Fibroblast of the aortic adventitia (primary cell): ENCODE results near the gene SIRT3. TPM values are rescaled to one million over a fixed set of nuclear protein-coding genes. Genes with fewer than 3 reads are reported as not detected.

Experiments
- DNase-seq: peaks from one replicate; pipeline ENCODE4 v3.0.0-alpha.2; 2010; ENCODE audit warnings: low read depth
- H3K4me3 ChIP-seq: 2 replicates; pipeline ENCODE4 v1.5.1; 2011; ENCODE audit warnings: low read depth, mild to moderate bottlenecking, control low read depth, low read length, moderate library complexity
- total RNA-seq: library from RNA; depleted of rRNA; stranded (reverse); fragments of >200 nt; gene quantifications from 2 replicates; pipeline ENCODE4 v1.2.3, GENCODE V29; 2012; ENCODE audit warnings: low replicate concordance
- TF ChIP-seq, protein P1 (sequence below): IDR thresholded peaks from 2 replicates; pipeline ENCODE4 v1.5.1; 2011; ENCODE audit warnings: mild to moderate bottlenecking, low read length, control low read depth, inconsistent platforms; ENCODE audit not compliant: insufficient read depth

Gene SIRT3
- total RNA-seq, 1 donor: 8.2 TPM

DNA sequence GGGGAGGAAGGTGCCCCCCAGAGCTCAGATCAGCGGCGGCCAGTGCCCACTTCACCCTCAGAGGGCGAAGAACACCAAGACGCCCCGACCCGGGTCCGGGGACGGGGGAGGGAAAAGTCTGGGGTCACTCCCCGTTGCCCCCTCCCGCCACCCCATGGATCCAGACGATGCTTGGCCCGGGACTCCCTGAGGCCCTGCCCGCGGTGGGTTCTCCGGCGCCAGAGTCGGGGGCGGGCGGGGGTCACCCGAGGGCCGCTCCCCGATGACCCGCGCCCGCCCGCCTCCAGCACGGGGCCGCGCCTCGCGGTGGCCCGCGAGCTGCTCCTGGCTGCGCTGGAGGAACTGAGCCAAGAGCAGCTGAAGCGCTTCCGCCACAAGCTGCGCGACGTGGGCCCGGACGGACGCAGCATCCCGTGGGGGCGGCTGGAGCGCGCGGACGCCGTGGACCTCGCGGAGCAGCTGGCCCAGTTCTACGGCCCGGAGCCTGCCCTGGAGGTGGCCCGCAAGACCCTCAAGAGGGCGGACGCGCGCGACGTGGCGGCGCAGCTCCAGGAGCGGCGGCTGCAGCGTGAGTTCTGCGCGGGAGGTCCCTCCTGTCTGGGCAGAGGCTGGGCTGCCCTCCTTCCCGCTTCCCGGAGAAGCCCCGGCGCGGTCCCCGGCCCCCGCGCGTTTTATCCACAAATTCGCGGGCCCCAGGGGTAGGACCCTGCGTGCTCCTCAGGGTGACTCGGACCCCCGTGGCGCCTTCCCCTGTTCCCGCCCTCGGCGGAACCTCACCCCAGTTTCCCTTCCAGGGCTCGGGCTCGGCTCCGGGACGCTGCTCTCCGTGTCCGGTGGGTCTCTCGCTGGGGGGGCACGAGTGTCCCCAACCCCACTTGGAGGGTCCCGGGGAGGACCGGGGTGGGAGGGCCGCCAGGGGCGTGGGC, 43.2 kb upstream of the SIRT3 start:
- TF ChIP-seq, protein P1, sequence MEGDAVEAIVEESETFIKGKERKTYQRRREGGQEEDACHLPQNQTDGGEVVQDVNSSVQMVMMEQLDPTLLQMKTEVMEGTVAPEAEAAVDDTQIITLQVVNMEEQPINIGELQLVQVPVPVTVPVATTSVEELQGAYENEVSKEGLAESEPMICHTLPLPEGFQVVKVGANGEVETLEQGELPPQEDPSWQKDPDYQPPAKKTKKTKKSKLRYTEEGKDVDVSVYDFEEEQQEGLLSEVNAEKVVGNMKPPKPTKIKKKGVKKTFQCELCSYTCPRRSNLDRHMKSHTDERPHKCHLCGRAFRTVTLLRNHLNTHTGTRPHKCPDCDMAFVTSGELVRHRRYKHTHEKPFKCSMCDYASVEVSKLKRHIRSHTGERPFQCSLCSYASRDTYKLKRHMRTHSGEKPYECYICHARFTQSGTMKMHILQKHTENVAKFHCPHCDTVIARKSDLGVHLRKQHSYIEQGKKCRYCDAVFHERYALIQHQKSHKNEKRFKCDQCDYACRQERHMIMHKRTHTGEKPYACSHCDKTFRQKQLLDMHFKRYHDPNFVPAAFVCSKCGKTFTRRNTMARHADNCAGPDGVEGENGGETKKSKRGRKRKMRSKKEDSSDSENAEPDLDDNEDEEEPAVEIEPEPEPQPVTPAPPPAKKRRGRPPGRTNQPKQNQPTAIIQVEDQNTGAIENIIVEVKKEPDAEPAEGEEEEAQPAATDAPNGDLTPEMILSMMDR: no peak
- no peak overlapping the region for H3K4me3 ChIP-seq
- DNase-seq: no peak

DNA sequence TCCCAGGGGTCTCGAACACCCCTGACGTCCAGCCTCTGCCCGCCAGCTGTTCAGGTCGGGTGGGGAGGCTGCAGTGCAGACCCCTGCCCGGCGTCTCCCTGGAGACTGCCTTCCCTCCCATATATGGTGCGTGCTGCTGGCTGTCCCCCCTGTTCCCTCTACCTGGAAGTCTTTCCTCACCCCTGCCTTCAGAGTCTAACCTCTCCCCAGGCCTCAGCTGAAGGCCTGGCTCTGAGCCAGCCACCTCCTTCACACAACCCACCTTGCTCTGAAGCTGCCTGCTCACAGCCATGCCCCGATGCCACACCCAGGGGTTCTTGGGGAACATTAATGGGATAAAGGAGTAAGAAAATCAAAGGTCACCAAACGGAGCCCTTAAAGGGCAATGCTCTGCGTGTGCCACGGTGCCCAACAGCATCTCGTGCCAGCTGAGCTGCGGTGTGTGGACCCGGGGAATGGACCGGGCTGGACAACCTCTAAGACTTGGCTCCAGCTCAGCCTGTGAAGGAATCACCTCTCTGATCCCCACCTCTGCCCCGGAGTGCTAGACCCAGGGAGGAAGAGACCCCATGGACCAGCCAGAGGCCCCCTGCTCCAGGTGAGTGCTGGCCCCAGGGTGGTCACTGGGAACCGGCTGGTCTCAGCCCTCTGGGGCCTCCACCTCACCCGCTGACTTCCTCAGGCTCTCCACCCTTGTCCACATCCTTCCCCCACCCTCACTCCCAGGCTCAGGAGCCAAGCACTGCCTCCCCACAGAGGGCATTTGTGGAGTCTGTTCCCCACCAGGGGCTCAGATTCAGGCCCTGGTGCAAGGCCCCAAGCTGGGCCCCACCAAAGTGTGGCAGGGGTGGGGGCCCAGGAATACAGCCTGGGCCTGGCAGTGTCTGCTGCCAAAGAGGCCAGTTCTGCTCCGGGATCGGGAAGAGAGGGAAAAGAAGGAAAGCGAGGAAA, 42.1 kb upstream of the SIRT3 start, which contains the start of gene NLRP6:
Gene NLRP6, plus strand, starts transcription at position 407 of the 951 bp plus-strand sequence. Its CDS starts 163 bp downstream, at position 570.
- no peak for DNase-seq
- H3K4me3 ChIP-seq: no peak within 1 kb of the TSS
- TF ChIP-seq, protein P1: no peak

GRCh38 chr11:276219-276618, 40.1 kb upstream of the SIRT3 start:
- TF ChIP-seq, protein P1: no peak
- DNase-seq: no peak
- no peak overlapping the region for H3K4me3 ChIP-seq

DNA sequence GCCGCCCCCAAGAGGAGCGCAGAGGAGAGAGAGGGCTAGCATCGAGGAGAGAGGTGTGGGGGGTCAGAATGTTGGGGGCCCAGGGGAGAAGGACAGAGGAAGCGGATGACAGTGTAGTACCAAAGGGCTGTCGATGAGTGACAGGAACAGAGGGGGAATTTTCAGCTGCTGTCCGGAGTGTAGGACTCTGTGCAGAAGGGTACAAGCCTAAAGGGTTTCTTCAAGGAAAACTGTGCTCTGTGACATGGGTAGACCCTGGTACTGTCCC, 36.7 kb upstream of the SIRT3 start:
- TF ChIP-seq, protein P1: no peak
- no peak overlapping the region for H3K4me3 ChIP-seq
- no peak for DNase-seq

DNA sequence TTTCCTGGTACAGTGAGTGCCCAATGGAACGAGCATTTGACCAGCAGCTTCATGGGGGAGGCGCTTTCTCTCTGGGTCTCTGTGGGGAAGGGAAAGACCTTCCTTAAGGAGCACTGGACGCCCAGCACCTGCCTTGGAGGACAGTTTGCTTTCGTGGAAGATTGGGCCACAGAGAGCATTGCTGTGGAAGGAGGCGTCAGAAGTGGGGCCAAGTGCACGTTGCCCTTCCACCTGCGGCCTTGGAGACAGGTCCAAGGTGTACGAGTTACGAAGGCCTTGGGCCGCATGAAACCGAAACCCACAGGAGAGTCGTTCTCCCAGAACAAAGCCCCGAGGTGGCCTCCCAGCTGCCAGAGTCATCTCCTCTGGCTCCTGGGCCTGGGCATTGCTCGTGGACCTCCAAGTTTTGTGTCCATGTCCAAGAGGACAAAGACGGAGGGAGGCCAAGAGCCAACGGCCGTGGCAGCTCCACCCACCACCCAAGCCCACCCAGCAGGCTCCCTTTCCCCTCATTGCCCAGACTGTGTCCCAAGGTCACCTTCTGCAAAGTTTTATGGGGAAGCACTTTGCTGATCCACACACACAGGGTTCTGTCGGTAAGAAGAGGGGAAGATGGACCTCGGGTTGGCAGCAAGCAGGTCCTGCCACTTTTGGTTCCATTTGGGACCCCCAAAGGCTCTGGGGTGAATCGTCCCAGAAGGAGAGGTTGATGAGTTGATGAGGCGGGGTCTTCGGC, 36.2 kb upstream of the SIRT3 start:
- TF ChIP-seq, protein P1: no peak
- DNase-seq: no peak
- H3K4me3 ChIP-seq: no peak overlapping the region

GRCh38 chr11:271319-271715, 35.2 kb upstream of the SIRT3 start:
- H3K4me3 ChIP-seq: no peak overlapping the region
- DNase-seq: no peak
- TF ChIP-seq, protein P1: no peak
